Fibroblast of lung (primary cell): ENCODE measurements around the gene NHS.

Experiments used
- CTCF ChIP-seq, 2 donors: IDR thresholded peaks in 1 of 2; conservative IDR thresholded peaks in 1 of 2; 1 replicate in 1 of 2; 2 replicates in 1 of 2; pipeline ENCODE4 v1.5.1; 2011 to 2012; ENCODE audit warnings: low read length in 2 of 2, control low read depth in 1 of 2, inconsistent platforms in 1 of 2, low read depth in 1 of 2, mild to moderate bottlenecking in 1 of 2
- EZH2 ChIP-seq: IDR thresholded peaks from 2 replicates; pipeline ENCODE4 v1.5.1; 2012; ENCODE audit warnings: low read length, control low read depth, mild to moderate bottlenecking; ENCODE audit errors: missing control alignments

- TF ChIP-seq CTCF (conservative IDR thresholded peaks at IDR 0.05 in 1 of 2, IDR thresholded peaks at IDR 0.05 in 1 of 2; ENCODE audit: low read depth in 1 of 2, low read length in 2 of 2) (no peak), EZH2 (no peak)
These were observed 122.2 kb downstream of the NHS start for GRCh38 chrX:17497193-17497592.
